Tongue (tissue), 2 donors: ENCODE measurements around the gene SGSM2. TPM values are rescaled to one million over a fixed set of nuclear protein-coding genes. Genes with fewer than 3 reads are reported as not detected.
A peak's percentile ranks its signal among the peaks of the same experiment; 100 is the strongest.
"Not testable (repeated sequence)": the region's sequence is repeated elsewhere in the genome, so short reads cannot be mapped to it uniquely, and the experiment has no call there.

Experiments used
- DNase-seq: peaks from one replicate; pipeline ENCODE4 v3.0.0-alpha.2; 2015
- total RNA-seq: library from RNA; depleted of rRNA; stranded (reverse); fragments of >200 nt; gene quantifications from one replicate; pipeline ENCODE4 v1.2.3, GENCODE V29; 2014

The SGSM2 gene
- total RNA-seq = 53.0 TPM

GRCh38 chr17:2336852-2337543 is at the start of gene SGSM2:
Gene SGSM2 (plus strand): TSS chr17:2337501. CDS start chr17:2337689, 188 bp downstream.
- peak; percentile 81 for DNase-seq

GRCh38 chr17:2289878-2290478 is 47.3 kb upstream of the SGSM2 start:
- no peak for DNase-seq

GRCh38 chr17:2292100-2292499 is 45.2 kb upstream of the SGSM2 start:
- no peak for DNase-seq

GRCh38 chr17:2295575-2295974 is 41.7 kb upstream of the SGSM2 start:
- DNase-seq = no peak

- DNase-seq = no peak
Observed at GRCh38 chr17:2297023-2297422, 40.3 kb upstream of the SGSM2 start.

GRCh38 chr17:2299136-2299535 is 38.2 kb upstream of the SGSM2 start:
- DNase-seq = no peak

- DNase-seq = no peak
Observed at GRCh38 chr17:2299756-2300155, 37.5 kb upstream of the SGSM2 start.

GRCh38 chr17:2302778-2303203 is 34.5 kb upstream of the SGSM2 start:
- no peak for DNase-seq

GRCh38 chr17:2303204-2304188 is 33.8 kb upstream of the SGSM2 start, which contains the start of the genes SMG6 and SRR:
Gene SMG6 (minus strand): TSS chr17:2303785. CDS start chr17:2303720, 65 bp downstream.
Gene SRR (plus strand): TSS chr17:2303950. CDS start chr17:2315561, 11,611 bp downstream.
- peak; percentile 97 for DNase-seq

GRCh38 chr17:2304931-2305330 is 32.4 kb upstream of the SGSM2 start:
- DNase-seq = no peak

GRCh38 chr17:2309338-2310154 is 27.8 kb upstream of the SGSM2 start:
- no peak for DNase-seq

- DNase-seq = no peak
Observed at GRCh38 chr17:2312736-2313135, 24.6 kb upstream of the SGSM2 start.

- not testable (repeated sequence) for DNase-seq
Observed at GRCh38 chr17:2316916-2317205, 20.4 kb upstream of the SGSM2 start.

GRCh38 chr17:2317796-2318195 is 19.5 kb upstream of the SGSM2 start:
- no peak for DNase-seq

- DNase-seq = no peak
Observed at GRCh38 chr17:2319051-2319450, 18.2 kb upstream of the SGSM2 start.

- DNase-seq = no peak
Observed at GRCh38 chr17:2321399-2321798, 15.9 kb upstream of the SGSM2 start.

GRCh38 chr17:2323629-2324314 is 13.5 kb upstream of the SGSM2 start:
- DNase-seq = no peak

- no peak for DNase-seq
Observed at GRCh38 chr17:2331303-2331702, 6.0 kb upstream of the SGSM2 start.

- peak; percentile 10 for DNase-seq
Observed at GRCh38 chr17:2335726-2336214, 1.5 kb upstream of the SGSM2 start.

- DNase-seq = peak; percentile 96
Observed at GRCh38 chr17:2336215-2336851, 968 bp upstream of the SGSM2 start, which contains the start of gene TSR1. Gene TSR1 (minus strand): TSS chr17:2336457. CDS start chr17:2336427, 30 bp downstream.
